A673 (cell line): Measurements from ENCODE around the gene OR56B1. TPM values are rescaled to one million over a fixed set of nuclear protein-coding genes. Genes with fewer than 3 reads are reported as not detected.
"Not testable (repeated sequence)": the region's sequence is repeated elsewhere in the genome, so short reads cannot be mapped to it uniquely, and the experiment has no call there.

Experiments
- BruUV-seq: library from RNA; stranded (reverse); fragments of 400-500 nt; replicated peaks from 2 replicates; lab custom pipeline; 2021; lab: Mats Ljungman, UMichigan
- CTCF ChIA-PET: fragments of 300-600 bp; sonication (Branson Sonifier 250); formaldehyde crosslinking; loops from one replicate; lab custom pipeline; 2022; ENCODE audit warnings: antibody characterized with exemption; lab: Charles Lee
- POLR2A ChIA-PET: fragments of 300-600 bp; sonication (Branson Sonifier 250); formaldehyde crosslinking; loops from one replicate; lab custom pipeline; 2022; ENCODE audit warnings: antibody characterized with exemption; ENCODE audit not compliant: low non-redundant PET; lab: Charles Lee
- DNase-seq: peaks from one replicate; pipeline ENCODE4 v3.0.0-alpha.2; 2015; ENCODE audit warnings: low spot score
- H3K27ac ChIP-seq: fragments of 200-600 bp; sonication (generic); 2 replicates; pipeline ENCODE4 v1.5.1; 2016; ENCODE audit warnings: mixed run types, low read depth, mild to moderate bottlenecking, mixed read lengths, antibody characterized with exemption, low read length; ENCODE audit not compliant: poor library complexity, severe bottlenecking
- H3K27me3 ChIP-seq: fragments of 200-600 bp; sonication (generic); replicated peaks from 2 replicates; pipeline ENCODE4 v1.6.1; 2017; ENCODE audit warnings: mixed run types, low read depth, mild to moderate bottlenecking, mixed read lengths, antibody characterized with exemption, low read length; ENCODE audit not compliant: insufficient read depth, poor library complexity
- H3K36me3 ChIP-seq: fragments of 200-600 bp; sonication (generic); 2 replicates; pipeline ENCODE4 v1.6.1; 2016; ENCODE audit warnings: mixed run types, mild to moderate bottlenecking, mixed read lengths, antibody characterized with exemption, low read length; ENCODE audit not compliant: insufficient read depth, poor library complexity, severe bottlenecking
- H3K4me1 ChIP-seq: fragments of 200-600 bp; sonication (generic); 2 replicates; pipeline ENCODE4 v1.6.1; 2017; ENCODE audit warnings: mixed run types, mild to moderate bottlenecking, mixed read lengths, antibody characterized with exemption, low read length; ENCODE audit not compliant: insufficient read depth, poor library complexity, severe bottlenecking
- H3K4me3 ChIP-seq: fragments of 200-600 bp; sonication (generic); 2 replicates; pipeline ENCODE4 v1.5.1; 2016; ENCODE audit warnings: low read depth, mixed run types, mild to moderate bottlenecking, mixed read lengths, low read length; ENCODE audit not compliant: poor library complexity, severe bottlenecking
- H3K9me3 ChIP-seq: fragments of 200-600 bp; sonication (generic); 2 replicates; pipeline ENCODE4 v1.6.1; 2016; ENCODE audit warnings: mixed run types, low read depth, mild to moderate bottlenecking, mixed read lengths, antibody characterized with exemption, low read length; ENCODE audit not compliant: poor library complexity, severe bottlenecking
- EZH2 ChIP-seq: fragments of 200-600 bp; sonication (generic); IDR thresholded peaks from 2 replicates; pipeline ENCODE4 v1.6.1; 2017; ENCODE audit warnings: borderline replicate concordance, low read depth, mild to moderate bottlenecking, mixed read lengths, antibody characterized with exemption, low read length; ENCODE audit not compliant: poor library complexity, severe bottlenecking
- intact Hi-C: fragments of 100-400 bp; cut with micrococcal nuclease; formaldehyde crosslinking; loops from one replicate; pipeline ENCODE4 v1.10.0; 2022; ENCODE audit not compliant: unreplicated experiment
- total RNA-seq: library from RNA; stranded (reverse); gene quantifications from 2 replicates; pipeline ENCODE4 v1.2.3, GENCODE V29; 2021
- TF ChIP-seq, protein P1 (sequence below): fragments of 300-800, 200-600 bp; sonication (generic); conservative IDR thresholded peaks from 2 replicates; pipeline ENCODE4 v1.5.1; 2017; ENCODE audit warnings: low read depth, mild to moderate bottlenecking, antibody characterized with exemption, low read length, moderate library complexity, mixed read lengths

OR56B1 gene
- total RNA-seq, 1 experiment from 2014 or later = not detected

GRCh38 chr11:5713695-5714094 is 22.6 kb upstream of the OR56B1 start:
- BruUV-seq = no TSS peak
- Histone ChIP-seq H3K4me3 (no peak overlapping the region), H3K4me1 (no peaks in the 10 kb centered on the region), H3K36me3 (no peaks in the 10 kb centered on the region), H3K27me3 (no peaks in the 10 kb centered on the region), H3K9me3 (no peaks in the 10 kb centered on the region), H3K27ac (no peak overlapping the region)
- no peak for TF ChIP-seq EZH2
- TF ChIP-seq, protein P1, sequence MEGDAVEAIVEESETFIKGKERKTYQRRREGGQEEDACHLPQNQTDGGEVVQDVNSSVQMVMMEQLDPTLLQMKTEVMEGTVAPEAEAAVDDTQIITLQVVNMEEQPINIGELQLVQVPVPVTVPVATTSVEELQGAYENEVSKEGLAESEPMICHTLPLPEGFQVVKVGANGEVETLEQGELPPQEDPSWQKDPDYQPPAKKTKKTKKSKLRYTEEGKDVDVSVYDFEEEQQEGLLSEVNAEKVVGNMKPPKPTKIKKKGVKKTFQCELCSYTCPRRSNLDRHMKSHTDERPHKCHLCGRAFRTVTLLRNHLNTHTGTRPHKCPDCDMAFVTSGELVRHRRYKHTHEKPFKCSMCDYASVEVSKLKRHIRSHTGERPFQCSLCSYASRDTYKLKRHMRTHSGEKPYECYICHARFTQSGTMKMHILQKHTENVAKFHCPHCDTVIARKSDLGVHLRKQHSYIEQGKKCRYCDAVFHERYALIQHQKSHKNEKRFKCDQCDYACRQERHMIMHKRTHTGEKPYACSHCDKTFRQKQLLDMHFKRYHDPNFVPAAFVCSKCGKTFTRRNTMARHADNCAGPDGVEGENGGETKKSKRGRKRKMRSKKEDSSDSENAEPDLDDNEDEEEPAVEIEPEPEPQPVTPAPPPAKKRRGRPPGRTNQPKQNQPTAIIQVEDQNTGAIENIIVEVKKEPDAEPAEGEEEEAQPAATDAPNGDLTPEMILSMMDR = no peak
- DNase-seq = no peak
- intact Hi-C loops = no loop called here
- ChIA-PET CTCF (no interaction called here), POLR2A (no interaction called here)

- H3K4me1 ChIP-seq, H3K36me3 ChIP-seq, H3K9me3 ChIP-seq, CTCF ChIA-PET, H3K27me3 ChIP-seq, BruUV-seq, intact Hi-C loops, DNase-seq, H3K4me3 ChIP-seq, POLR2A ChIA-PET, H3K27ac ChIP-seq: not testable (repeated sequence)
These were observed 19.7 kb upstream of the OR56B1 start for GRCh38 chr11:5716518-5716917.

GRCh38 chr11:5719703-5720495 is 16.3 kb upstream of the OR56B1 start:
- Histone ChIP-seq H3K27me3 (no peaks in the 10 kb centered on the region), H3K4me1 (no peaks in the 10 kb centered on the region), H3K27ac (no peak overlapping the region), H3K9me3 (no peaks in the 10 kb centered on the region), H3K36me3 (no peaks in the 10 kb centered on the region), H3K4me3 (no peak overlapping the region)
- ChIA-PET CTCF (no interaction called here), POLR2A (no interaction called here)
- TF ChIP-seq, protein P1 = no peak
- TF ChIP-seq EZH2 = no peak
- no TSS peak for BruUV-seq
- no peak for DNase-seq
- intact Hi-C loops = no loop called here

DNA sequence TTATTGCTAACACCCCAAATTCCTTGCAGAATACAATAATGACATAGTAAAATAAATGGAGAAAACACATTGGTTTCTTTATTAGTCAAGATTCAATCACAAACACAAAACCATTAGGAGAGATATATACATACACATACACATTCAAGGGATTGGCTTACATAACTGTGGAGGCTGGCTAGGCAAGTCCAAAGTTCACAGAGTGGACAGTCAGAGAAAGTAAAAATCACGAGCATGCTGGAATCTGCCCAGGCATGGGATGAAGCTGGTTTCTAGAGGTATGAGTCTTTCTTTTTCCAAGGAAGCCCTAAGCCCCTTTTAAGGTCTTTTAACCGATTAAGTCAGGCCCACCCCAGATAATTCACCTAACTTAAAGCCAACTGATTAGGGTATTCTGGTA is 13.6 kb upstream of the OR56B1 start:
- BruUV-seq = no TSS peak
- no peak overlapping the region for H3K4me3 ChIP-seq
- POLR2A ChIA-PET = no interaction called here
- no peak for TF ChIP-seq EZH2
- TF ChIP-seq, protein P1 = no peak
- intact Hi-C loops = no loop called here
- no peaks in the 10 kb centered on the region for H3K4me1 ChIP-seq
- no peak for DNase-seq
- H3K27ac ChIP-seq = no peak overlapping the region
- no peaks in the 10 kb centered on the region for H3K27me3 ChIP-seq
- CTCF ChIA-PET = no interaction called here
- H3K9me3 ChIP-seq = no peaks in the 10 kb centered on the region
- H3K36me3 ChIP-seq = no peaks in the 10 kb centered on the region
